Erythroblast (primary cell): Measurements from ENCODE around the gene ANK3.

ENCODE experiments used
- GATA1 ChIP-seq: IDR thresholded peaks from 2 replicates; pipeline ENCODE4 v1.6.1; 2011; ENCODE audit warnings: low read depth, mild to moderate bottlenecking, control low read depth, low read length, moderate library complexity
- POLR2A ChIP-seq: IDR thresholded peaks from 2 replicates; pipeline ENCODE4 v1.6.1; 2011; ENCODE audit warnings: mild to moderate bottlenecking, low read length

GRCh38 chr10:60235001-60235400 lies 154.7 kb downstream of the ANK3 start:
- TF ChIP-seq POLR2A (no peak), GATA1 (no peak)
